Ascending aorta (tissue), 2 donors: Measurements from ENCODE around the gene PSENEN. TPM values are rescaled to one million over a fixed set of nuclear protein-coding genes. Genes with fewer than 3 reads are reported as not detected.

ENCODE experiments used
- DNase-seq, 2 donors: peaks; one replicate each; pipeline ENCODE4 v3.0.0-alpha.2; 2019; ENCODE audit warnings: low spot score in 2 of 2
- H3K27ac ChIP-seq, 2 donors: fragments of 200-600 bp; sonication (generic); one replicate each; pipeline ENCODE4 v1.5.1; 2016 to 2017; ENCODE audit warnings: mild to moderate bottlenecking in 1 of 2
- H3K27me3 ChIP-seq: fragments of 200-600 bp; sonication (generic); one replicate; pipeline ENCODE4 v1.5.1; 2017
- H3K36me3 ChIP-seq, 2 donors: fragments of 200-600 bp; sonication (generic); one replicate each; pipeline ENCODE4 v1.5.1; 2016
- H3K4me1 ChIP-seq, 2 donors: fragments of 200-600 bp; sonication (generic); one replicate each; pipeline ENCODE4 v1.5.1; 2016 to 2017; ENCODE audit warnings: mild to moderate bottlenecking in 1 of 2
- H3K4me3 ChIP-seq, 2 donors: fragments of 200-600 bp; sonication (generic); one replicate each; pipeline ENCODE4 v1.5.1; 2016 to 2017; ENCODE audit warnings: mild to moderate bottlenecking in 1 of 2
- H3K9me3 ChIP-seq, 2 donors: fragments of 200-600 bp; sonication (generic); one replicate each; pipeline ENCODE4 v1.5.1; 2016
- CTCF ChIP-seq, 3 experiments: fragments of 200-600 bp in 2 of 3; fragments of 450-650 bp in 1 of 3; sonication (generic) in 2 of 3; IDR thresholded peaks; one replicate each; pipeline ENCODE4 v1.5.1; 2016 to 2019; ENCODE audit warnings: antibody characterized with exemption in 3 of 3, mild to moderate bottlenecking in 1 of 3, moderate library complexity in 1 of 3
- intact Hi-C: fragments of 100-400 bp; cut with DNase I; formaldehyde crosslinking; loops from one replicate; pipeline ENCODE4 v1.15.1; 2023
- total RNA-seq: library from RNA; depleted of rRNA; stranded (reverse); fragments of >200 nt; gene quantifications from one replicate; pipeline ENCODE4 v1.1.0, GENCODE V29; 2016

The PSENEN gene
- total RNA-seq, 1 donor from 2014 or later = 110 TPM

- no peak for DNase-seq
- no peaks in the 10 kb centered on the region for H3K27me3 ChIP-seq
- intact Hi-C loops = loop anchor here (5.0 kb wide), 1 partner anchor 73 kb away; the partner anchor contains the start of gene ARHGAP33
- no peaks in the 10 kb centered on the region for H3K9me3 ChIP-seq
- peaks cover 2 to 3% of the 10 kb centered on the region in 2 donors for H3K4me1 ChIP-seq
- H3K36me3 ChIP-seq = no peaks in the 10 kb centered on the region
- TF ChIP-seq CTCF (IDR thresholded peaks at IDR 0.05) = no peak
- H3K4me3 ChIP-seq = no peak within 1 kb of the TSS
- no peak within 1 kb of the TSS for H3K27ac ChIP-seq
These were observed 41.2 kb upstream of the PSENEN start, which contains the start of gene ZBTB32 for GRCh38 chr19:35704218-35704617. TSS of gene ZBTB32 (plus strand) at chr19:35704558. CDS start at chr19:35714627, 10,069 bp downstream.

- no peak for DNase-seq
- no peaks in the 10 kb centered on the region for H3K9me3 ChIP-seq
- no peaks in the 10 kb centered on the region for H3K4me1 ChIP-seq
- TF ChIP-seq CTCF (IDR thresholded peaks at IDR 0.05) = no peak
- no peaks in the 10 kb centered on the region for H3K36me3 ChIP-seq
- H3K27me3 ChIP-seq = no peaks in the 10 kb centered on the region
- no peak overlapping the region for H3K4me3 ChIP-seq
- H3K27ac ChIP-seq = no peak overlapping the region
- intact Hi-C loops = no loop called here
These were observed 37.1 kb upstream of the PSENEN start for GRCh38 chr19:35708391-35708790.

- intact Hi-C loops = no loop called here
- H3K27me3 ChIP-seq = no peaks in the 10 kb centered on the region
- no peak overlapping the region for H3K27ac ChIP-seq
- H3K36me3 ChIP-seq = no peaks in the 10 kb centered on the region
- no peak overlapping the region for H3K4me3 ChIP-seq
- H3K9me3 ChIP-seq = no peaks in the 10 kb centered on the region
- DNase-seq = no peak
- no peak for TF ChIP-seq CTCF (IDR thresholded peaks at IDR 0.05)
- peaks cover 4 to 6% of the 10 kb centered on the region in 2 donors for H3K4me1 ChIP-seq
These were observed 34.4 kb upstream of the PSENEN start for GRCh38 chr19:35710784-35711723.

- H3K27me3 ChIP-seq = no peaks in the 10 kb centered on the region
- peaks cover 4 to 12% of the 10 kb centered on the region in 2 donors for H3K4me1 ChIP-seq
- H3K36me3 ChIP-seq = no peaks in the 10 kb centered on the region
- no peak overlapping the region for H3K27ac ChIP-seq
- intact Hi-C loops = no loop called here
- H3K9me3 ChIP-seq = no peaks in the 10 kb centered on the region
- no peak for DNase-seq
- H3K4me3 ChIP-seq = no peak overlapping the region
- no peak for TF ChIP-seq CTCF (IDR thresholded peaks at IDR 0.05)
These were observed 32.6 kb upstream of the PSENEN start for GRCh38 chr19:35712567-35713505.

- Histone ChIP-seq H3K36me3 (no peaks in the 10 kb centered on the region), H3K4me1 (peaks cover 4 to 12% of the 10 kb centered on the region in 2 donors), H3K27me3 (no peaks in the 10 kb centered on the region), H3K4me3 (no peak overlapping the region), H3K27ac (no peak overlapping the region), H3K9me3 (no peaks in the 10 kb centered on the region)
- TF ChIP-seq CTCF (IDR thresholded peaks at IDR 0.05) = no peak
- no peak for DNase-seq
- intact Hi-C loops = no loop called here
These were observed 32.0 kb upstream of the PSENEN start for GRCh38 chr19:35713506-35713850.
